ENCODE results near the gene SAFB.

GRCh38 chr19:5687360-5688198, 64.7 kb downstream of the SAFB start:
- TF ChIP-seq, protein P1, sequence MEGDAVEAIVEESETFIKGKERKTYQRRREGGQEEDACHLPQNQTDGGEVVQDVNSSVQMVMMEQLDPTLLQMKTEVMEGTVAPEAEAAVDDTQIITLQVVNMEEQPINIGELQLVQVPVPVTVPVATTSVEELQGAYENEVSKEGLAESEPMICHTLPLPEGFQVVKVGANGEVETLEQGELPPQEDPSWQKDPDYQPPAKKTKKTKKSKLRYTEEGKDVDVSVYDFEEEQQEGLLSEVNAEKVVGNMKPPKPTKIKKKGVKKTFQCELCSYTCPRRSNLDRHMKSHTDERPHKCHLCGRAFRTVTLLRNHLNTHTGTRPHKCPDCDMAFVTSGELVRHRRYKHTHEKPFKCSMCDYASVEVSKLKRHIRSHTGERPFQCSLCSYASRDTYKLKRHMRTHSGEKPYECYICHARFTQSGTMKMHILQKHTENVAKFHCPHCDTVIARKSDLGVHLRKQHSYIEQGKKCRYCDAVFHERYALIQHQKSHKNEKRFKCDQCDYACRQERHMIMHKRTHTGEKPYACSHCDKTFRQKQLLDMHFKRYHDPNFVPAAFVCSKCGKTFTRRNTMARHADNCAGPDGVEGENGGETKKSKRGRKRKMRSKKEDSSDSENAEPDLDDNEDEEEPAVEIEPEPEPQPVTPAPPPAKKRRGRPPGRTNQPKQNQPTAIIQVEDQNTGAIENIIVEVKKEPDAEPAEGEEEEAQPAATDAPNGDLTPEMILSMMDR (IDR thresholded peaks at IDR 0.05; ENCODE audit: low read depth, low read length), result no peak
- no peak for TF ChIP-seq EZH2phosphoT487 (IDR thresholded peaks at IDR 0.05; ENCODE audit: low read depth)
